ENCODE measurements around the gene MN1. TPM values are rescaled to one million over a fixed set of nuclear protein-coding genes. Genes with fewer than 3 reads are reported as not detected.

The MN1 gene
- total RNA-seq (1 to 10 TPM in 2 of 5 experiments, under 1 TPM in 3; 0.16 to 3.8 (median 0.38) TPM), polyA plus RNA-seq (not detected), total RNA-seq (0.54 reads per million)

- H3K36me3 ChIP-seq (ENCODE audit: control insufficient read depth in 2 of 3, insufficient read depth in 3 of 3, low read length in 3 of 3), result peaks cover 0 to 8% (median 0%) of the 10 kb centered on the region in 3 experiments
- peak within 1 kb of the TSS; percentile 70 for H3K4me3 ChIP-seq (ENCODE audit: low read length)
- intact Hi-C loops (cut with micrococcal nuclease), result loop anchor here (1.0 to 10.0 kb wide), 8 partner anchors 117 to 1319 kb away; partner anchors contain the start of genes HPS4 (in 1 of the 2), PITPNB (in 1 of the 2) and SRRD (in 1 of the 2)
- no peak within 1 kb of the TSS for H3K27ac ChIP-seq (ENCODE audit: low read depth, low read length)
- no peaks in the 10 kb centered on the region for H3K27me3 ChIP-seq (ENCODE audit: control insufficient read depth in 2 of 2, insufficient read depth in 2 of 2, low read length in 2 of 2)
- peaks cover 8 to 18% of the 10 kb centered on the region in 2 donors for H3K4me1 ChIP-seq (ENCODE audit: control insufficient read depth in 2 of 2, insufficient read depth in 2 of 2, low read length in 2 of 2)
- DNase-seq (peak; percentile 32 to 65 (median 54)), ATAC-seq (peak; percentile 73)
- Mint-ChIP-seq H3K27me3 (peaks cover 11 to 35% (median 21%) of the 10 kb centered on the region in 5 donors), H3K36me3 (no peaks in the 10 kb centered on the region), H3K4me1 (peaks cover 13 to 31% (median 15%) of the 10 kb centered on the region in 7 donors), H3K4me3 (peak within 1 kb of the TSS; percentile 77 to 95 (median 88)), H3K27ac (peak within 1 kb of the TSS in 2 of 9 donors; percentile 6 to 76), H3K9me3 (no peaks in the 10 kb centered on the region)
- CTCF ChIA-PET, result no interaction called here
- no peaks in the 10 kb centered on the region for H3K9me3 ChIP-seq (ENCODE audit: control insufficient read depth in 2 of 3, low read length in 3 of 3)
- POLR2A ChIA-PET, result interaction anchor here (0.6 to 1.3 kb wide), 2 partner anchors 117 to 218 kb away, joined by 3 to 4 read pairs; partner anchors contain the start of gene PITPNB
Observed at GRCh38 chr22:27801616-27802345, at the start of gene MN1. Gene MN1, minus strand, starts transcription at chr22:27801756. Its CDS starts 1,213 bp downstream, at chr22:27800543.

GRCh38 chr22:27850000-27850521 lies 48.5 kb upstream of the MN1 start:
- no peak overlapping the region for H3K27ac ChIP-seq (ENCODE audit: low read depth, low read length)
- CTCF ChIA-PET, result interaction anchor here (0.6 kb wide), 1 partner anchor 10 kb away, joined by 6 read pairs; no protein-coding TSS in a partner anchor
- POLR2A ChIA-PET, result interaction anchor here (0.5 kb wide), 1 partner anchor 114 kb away, joined by 6 read pairs; no protein-coding TSS in a partner anchor
- no peak overlapping the region for H3K4me3 Mint-ChIP-seq
- H3K27ac Mint-ChIP-seq, result peak overlapping the region in 2 of 9 donors; percentile 6 to 33
- intact Hi-C loops (cut with micrococcal nuclease), result no loop called here
- H3K27me3 ChIP-seq (ENCODE audit: control insufficient read depth in 2 of 2, insufficient read depth in 2 of 2, low read length in 2 of 2), result no peaks in the 10 kb centered on the region
- no peaks in the 10 kb centered on the region for H3K4me1 ChIP-seq (ENCODE audit: control insufficient read depth in 2 of 2, insufficient read depth in 2 of 2, low read length in 2 of 2)
- no peak for DNase-seq
- H3K4me1 Mint-ChIP-seq, result peaks cover 0 to 19% (median 0%) of the 10 kb centered on the region in 7 donors
- no peaks in the 10 kb centered on the region for H3K9me3 ChIP-seq (ENCODE audit: control insufficient read depth in 2 of 3, low read length in 3 of 3)
- no peak overlapping the region for H3K4me3 ChIP-seq (ENCODE audit: low read length)
- H3K9me3 Mint-ChIP-seq, result no peaks in the 10 kb centered on the region
- peaks cover 14 to 67% (median 14%) of the 10 kb centered on the region in 3 experiments for H3K36me3 ChIP-seq (ENCODE audit: control insufficient read depth in 2 of 3, insufficient read depth in 3 of 3, low read length in 3 of 3)
- no peak for ATAC-seq
- H3K36me3 Mint-ChIP-seq, result peaks cover 13 to 58% (median 42%) of the 10 kb centered on the region in 5 donors
- no peaks in the 10 kb centered on the region for H3K27me3 Mint-ChIP-seq

- CTCF ChIA-PET, result no interaction called here
- Histone ChIP-seq H3K9me3 (ENCODE audit: control insufficient read depth in 2 of 3, low read length in 3 of 3) (no peaks in the 10 kb centered on the region), H3K27ac (ENCODE audit: low read depth, low read length) (no peak overlapping the region), H3K4me1 (ENCODE audit: control insufficient read depth in 2 of 2, insufficient read depth in 2 of 2, low read length in 2 of 2) (no peaks in the 10 kb centered on the region), H3K36me3 (ENCODE audit: control insufficient read depth in 2 of 3, insufficient read depth in 3 of 3, low read length in 3 of 3) (peaks cover 12 to 55% (median 14%) of the 10 kb centered on the region in 3 experiments), H3K27me3 (ENCODE audit: control insufficient read depth in 2 of 2, insufficient read depth in 2 of 2, low read length in 2 of 2) (no peaks in the 10 kb centered on the region), H3K4me3 (ENCODE audit: low read length) (no peak overlapping the region)
- peaks cover 10 to 53% (median 33%) of the 10 kb centered on the region in 5 donors for H3K36me3 Mint-ChIP-seq
- DNase-seq (no peak), ATAC-seq (no peak)
- H3K9me3 Mint-ChIP-seq, result no peaks in the 10 kb centered on the region
- peak overlapping the region in 6 of 9 donors; percentile 6 to 54 (median 30) for H3K27ac Mint-ChIP-seq
- POLR2A ChIA-PET, result no interaction called here
- H3K27me3 Mint-ChIP-seq, result no peaks in the 10 kb centered on the region
- no peak overlapping the region for H3K4me3 Mint-ChIP-seq
- H3K4me1 Mint-ChIP-seq, result peaks cover 0 to 11% (median 0%) of the 10 kb centered on the region in 7 donors
- intact Hi-C loops (cut with micrococcal nuclease), result no loop called here
Observed at GRCh38 chr22:27848005-27848404, 46.4 kb upstream of the MN1 start.

- H3K4me1 Mint-ChIP-seq, result peaks cover 0 to 10% (median 0%) of the 10 kb centered on the region in 7 donors
- peaks cover 8 to 53% (median 11%) of the 10 kb centered on the region in 3 experiments for H3K36me3 ChIP-seq (ENCODE audit: control insufficient read depth in 2 of 3, insufficient read depth in 3 of 3, low read length in 3 of 3)
- H3K27ac Mint-ChIP-seq, result peak overlapping the region in 3 of 9 donors; percentile 13 to 62 (median 42)
- no peak overlapping the region for H3K27ac ChIP-seq (ENCODE audit: low read depth, low read length)
- H3K36me3 Mint-ChIP-seq, result peaks cover 9 to 54% (median 27%) of the 10 kb centered on the region in 5 donors
- no peak overlapping the region for H3K4me3 Mint-ChIP-seq
- H3K9me3 ChIP-seq (ENCODE audit: control insufficient read depth in 2 of 3, low read length in 3 of 3), result no peaks in the 10 kb centered on the region
- H3K27me3 ChIP-seq (ENCODE audit: control insufficient read depth in 2 of 2, insufficient read depth in 2 of 2, low read length in 2 of 2), result no peaks in the 10 kb centered on the region
- intact Hi-C loops (cut with micrococcal nuclease), result no loop called here
- POLR2A ChIA-PET, result no interaction called here
- no peaks in the 10 kb centered on the region for H3K4me1 ChIP-seq (ENCODE audit: control insufficient read depth in 2 of 2, insufficient read depth in 2 of 2, low read length in 2 of 2)
- H3K4me3 ChIP-seq (ENCODE audit: low read length), result no peak overlapping the region
- H3K27me3 Mint-ChIP-seq, result no peaks in the 10 kb centered on the region
- H3K9me3 Mint-ChIP-seq, result no peaks in the 10 kb centered on the region
- ATAC-seq (no peak), DNase-seq (no peak)
- CTCF ChIA-PET, result no interaction called here
Observed at GRCh38 chr22:27846910-27847309, 45.4 kb upstream of the MN1 start.

GRCh38 chr22:27846248-27846757 lies 44.7 kb upstream of the MN1 start:
- H3K27ac Mint-ChIP-seq, result peak overlapping the region in 1 of 9 donors; percentile 24
- peaks cover 5 to 51% (median 9%) of the 10 kb centered on the region in 3 experiments for H3K36me3 ChIP-seq (ENCODE audit: control insufficient read depth in 2 of 3, insufficient read depth in 3 of 3, low read length in 3 of 3)
- no peak overlapping the region for H3K4me3 Mint-ChIP-seq
- H3K36me3 Mint-ChIP-seq, result peaks cover 6 to 56% (median 26%) of the 10 kb centered on the region in 5 donors
- H3K9me3 Mint-ChIP-seq, result no peaks in the 10 kb centered on the region
- H3K4me1 ChIP-seq (ENCODE audit: control insufficient read depth in 2 of 2, insufficient read depth in 2 of 2, low read length in 2 of 2), result no peaks in the 10 kb centered on the region
- H3K9me3 ChIP-seq (ENCODE audit: control insufficient read depth in 2 of 3, low read length in 3 of 3), result no peaks in the 10 kb centered on the region
- ATAC-seq (no peak), DNase-seq (no peak)
- H3K27me3 Mint-ChIP-seq, result no peaks in the 10 kb centered on the region
- H3K27ac ChIP-seq (ENCODE audit: low read depth, low read length), result no peak overlapping the region
- intact Hi-C loops (cut with micrococcal nuclease), result no loop called here
- H3K27me3 ChIP-seq (ENCODE audit: control insufficient read depth in 2 of 2, insufficient read depth in 2 of 2, low read length in 2 of 2), result no peaks in the 10 kb centered on the region
- H3K4me1 Mint-ChIP-seq, result peaks cover 0 to 7% (median 0%) of the 10 kb centered on the region in 7 donors
- POLR2A ChIA-PET, result no interaction called here
- CTCF ChIA-PET, result no interaction called here
- no peak overlapping the region for H3K4me3 ChIP-seq (ENCODE audit: low read length)

GRCh38 chr22:27845644-27846043 lies 44.1 kb upstream of the MN1 start:
- H3K4me1 Mint-ChIP-seq, result peaks cover 0 to 5% (median 0%) of the 10 kb centered on the region in 7 donors
- H3K27me3 ChIP-seq (ENCODE audit: control insufficient read depth in 2 of 2, insufficient read depth in 2 of 2, low read length in 2 of 2), result no peaks in the 10 kb centered on the region
- peaks cover 6 to 57% (median 20%) of the 10 kb centered on the region in 5 donors for H3K36me3 Mint-ChIP-seq
- no peak for DNase-seq
- H3K36me3 ChIP-seq (ENCODE audit: control insufficient read depth in 2 of 3, insufficient read depth in 3 of 3, low read length in 3 of 3), result peaks cover 0 to 44% (median 9%) of the 10 kb centered on the region in 3 experiments
- H3K9me3 ChIP-seq (ENCODE audit: control insufficient read depth in 2 of 3, low read length in 3 of 3), result no peaks in the 10 kb centered on the region
- POLR2A ChIA-PET, result no interaction called here
- H3K4me3 ChIP-seq (ENCODE audit: low read length), result no peak overlapping the region
- no peaks in the 10 kb centered on the region for H3K27me3 Mint-ChIP-seq
- no peak overlapping the region for H3K27ac Mint-ChIP-seq
- H3K4me1 ChIP-seq (ENCODE audit: control insufficient read depth in 2 of 2, insufficient read depth in 2 of 2, low read length in 2 of 2), result no peaks in the 10 kb centered on the region
- no peaks in the 10 kb centered on the region for H3K9me3 Mint-ChIP-seq
- ATAC-seq, result no peak
- no peak overlapping the region for H3K4me3 Mint-ChIP-seq
- no peak overlapping the region for H3K27ac ChIP-seq (ENCODE audit: low read depth, low read length)
- CTCF ChIA-PET, result no interaction called here
- intact Hi-C loops (cut with micrococcal nuclease), result no loop called here

Measured in naive thymus-derived CD4-positive, alpha-beta T cell (primary cell).